ENCODE results near the gene SNORC.
"Not testable (repeated sequence)": the region's sequence is repeated elsewhere in the genome, so short reads cannot be mapped to it uniquely, and the experiment has no call there.

SNORC gene

GRCh38 chr2:232898592-232899543, 28.8 kb downstream of the SNORC start:
- no peak for DNase-seq

GRCh38 chr2:232900811-232901735, 31.0 kb downstream of the SNORC start:
- no peak for DNase-seq

GRCh38 chr2:232901736-232902578, 31.9 kb downstream of the SNORC start:
- peak; percentile 43 to 45 for DNase-seq

- no peak for DNase-seq
These were observed 33.9 kb downstream of the SNORC start for GRCh38 chr2:232903989-232904388.

GRCh38 chr2:232906867-232907717, 37.0 kb downstream of the SNORC start:
- DNase-seq: not testable (repeated sequence)

GRCh38 chr2:232907718-232908085, 37.6 kb downstream of the SNORC start:
- DNase-seq: not testable (repeated sequence)

GRCh38 chr2:232908695-232909094, 38.6 kb downstream of the SNORC start:
- no peak for DNase-seq

- DNase-seq: no peak
These were observed 40.3 kb downstream of the SNORC start for GRCh38 chr2:232910376-232910775.

- no peak for DNase-seq
These were observed 41.7 kb downstream of the SNORC start for GRCh38 chr2:232911712-232912277.

- no peak for DNase-seq
These were observed 43.8 kb downstream of the SNORC start for GRCh38 chr2:232913903-232914302.

- DNase-seq: no peak
These were observed 49.1 kb downstream of the SNORC start for GRCh38 chr2:232919141-232919540.

- DNase-seq: no peak
These were observed 50.0 kb downstream of the SNORC start for GRCh38 chr2:232920055-232920454.

GRCh38 chr2:232920760-232921159, 50.7 kb downstream of the SNORC start:
- no peak for DNase-seq

GRCh38 chr2:232924433-232924832, 54.4 kb downstream of the SNORC start:
- DNase-seq: no peak

- no peak for DNase-seq
These were observed 55.2 kb downstream of the SNORC start for GRCh38 chr2:232925153-232925820.

GRCh38 chr2:232925821-232926156, 55.7 kb downstream of the SNORC start:
- no peak for DNase-seq

- no peak for DNase-seq
These were observed 56.4 kb downstream of the SNORC start for GRCh38 chr2:232926431-232926939.

- no peak for DNase-seq
These were observed 57.1 kb downstream of the SNORC start for GRCh38 chr2:232927032-232927792.

GRCh38 chr2:232927793-232928550, 57.9 kb downstream of the SNORC start:
- DNase-seq: no peak

Measured in stimulated activated CD4-positive, alpha-beta T cell treated with anti-CD3 and anti-CD28 coated beads, Interleukin-2, amount 100 ng/mL, for 48 hours (primary cell).